CD4-positive, alpha-beta T cell treated with Interleukin-10 for 1 hour (primary cell): Measurements from ENCODE around the gene MUC15.
"Not testable (repeated sequence)": the region's sequence is repeated elsewhere in the genome, so short reads cannot be mapped to it uniquely, and the experiment has no call there.

Experiments used
- DNase-seq: peaks from one replicate; pipeline ENCODE4 v3.0.0-alpha.2; 2020

The MUC15 gene, protein sequence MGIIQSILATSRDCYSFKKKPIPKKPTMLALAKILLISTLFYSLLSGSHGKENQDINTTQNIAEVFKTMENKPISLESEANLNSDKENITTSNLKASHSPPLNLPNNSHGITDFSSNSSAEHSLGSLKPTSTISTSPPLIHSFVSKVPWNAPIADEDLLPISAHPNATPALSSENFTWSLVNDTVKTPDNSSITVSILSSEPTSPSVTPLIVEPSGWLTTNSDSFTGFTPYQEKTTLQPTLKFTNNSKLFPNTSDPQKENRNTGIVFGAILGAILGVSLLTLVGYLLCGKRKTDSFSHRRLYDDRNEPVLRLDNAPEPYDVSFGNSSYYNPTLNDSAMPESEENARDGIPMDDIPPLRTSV

DNA sequence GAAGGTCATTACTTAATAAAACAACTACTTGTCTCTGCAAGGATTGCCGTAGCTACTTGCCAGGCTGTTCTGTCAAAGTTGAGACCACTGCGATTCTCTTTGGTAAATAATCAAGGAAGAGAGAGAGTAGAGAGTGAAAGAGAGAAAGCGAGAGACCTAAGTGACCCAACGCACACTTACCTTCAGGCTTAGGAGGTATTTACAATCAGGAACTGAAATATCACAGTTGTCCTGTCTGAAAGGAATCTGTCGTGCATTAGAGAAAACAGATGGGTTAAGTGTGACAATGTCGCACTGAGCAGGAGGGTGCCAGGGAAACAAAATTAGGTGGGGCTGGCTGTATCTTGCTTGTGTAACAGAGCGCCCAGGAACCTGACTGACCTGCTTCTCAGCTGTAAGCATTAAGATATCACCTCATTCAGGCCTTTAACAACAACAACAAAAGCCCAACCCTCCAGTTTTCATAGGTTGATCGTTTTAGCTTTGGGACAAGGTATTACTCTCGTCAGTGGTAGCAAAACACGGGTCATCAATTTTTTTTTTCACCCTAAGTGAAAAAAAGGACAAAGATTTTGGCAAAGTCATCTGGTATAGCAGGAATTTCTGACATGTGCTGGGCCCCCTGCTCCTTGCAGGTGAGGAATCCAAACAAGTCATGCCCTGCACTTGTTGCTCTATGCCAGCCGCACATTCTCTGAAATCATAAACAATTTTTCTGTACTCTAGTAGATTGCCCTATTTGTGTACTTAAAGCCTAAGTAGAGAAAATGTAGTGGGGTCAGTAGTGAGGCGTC, at the start of gene MUC15:
Gene MUC15 (minus strand): TSS at position 403 of the 794 bp plus-strand sequence. CDS start 5,169 bp downstream, outside the sequence.
- DNase-seq: no peak

DNA sequence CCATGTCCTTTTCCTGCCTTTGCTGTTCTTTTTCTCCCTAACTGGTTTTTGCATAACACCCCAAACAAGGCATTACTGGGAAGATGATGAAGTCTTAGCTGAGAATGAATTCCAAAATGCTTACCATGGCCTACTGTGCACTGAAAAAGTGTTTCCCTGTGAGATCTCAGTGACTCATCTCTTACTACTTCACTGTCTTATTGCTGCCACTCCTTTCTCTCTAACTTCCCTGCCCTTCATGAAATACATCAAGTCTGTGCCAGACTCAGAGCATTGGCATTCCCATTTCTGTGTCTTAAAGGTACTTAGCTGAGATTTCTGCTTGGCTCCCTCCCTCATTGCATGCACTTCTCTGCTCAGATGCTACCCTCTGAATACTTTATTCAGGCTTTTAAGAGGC, 49.1 kb upstream of the MUC15 start:
- DNase-seq: no peak

DNA sequence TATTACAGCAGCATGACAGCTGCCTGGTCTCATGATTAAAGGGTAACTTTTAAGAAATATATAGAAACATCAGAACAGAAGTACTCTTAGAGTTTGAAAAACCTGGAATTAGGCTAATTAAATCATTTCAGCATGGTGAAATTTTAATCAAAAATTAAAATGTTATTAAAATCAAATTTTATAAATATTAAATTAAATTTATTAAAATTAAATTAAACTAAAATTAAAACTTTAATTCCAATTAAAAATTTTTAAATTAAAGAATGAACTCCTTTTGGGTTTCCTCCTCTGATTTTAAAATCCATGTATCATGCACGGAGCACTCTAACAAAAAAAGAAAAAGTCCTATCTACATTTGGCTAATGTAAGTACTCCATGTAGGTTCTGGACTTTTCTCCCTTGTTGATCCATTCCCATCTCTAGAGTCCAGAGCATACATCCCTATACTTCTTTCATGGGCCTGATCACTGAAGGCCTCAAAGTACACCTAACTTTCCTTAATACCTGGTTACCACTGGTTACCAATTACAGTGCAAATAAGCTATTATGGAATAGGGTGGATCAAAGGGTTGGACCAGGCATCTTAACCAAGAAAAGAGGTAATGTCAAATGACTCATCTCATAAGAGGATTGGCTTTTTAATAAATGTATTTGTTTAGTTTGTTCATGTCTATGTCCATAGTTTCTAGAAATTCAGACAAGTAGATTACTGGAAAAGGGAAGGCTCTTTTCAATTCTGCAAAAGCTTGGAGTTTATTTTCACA, 48.4 kb upstream of the MUC15 start:
- DNase-seq: no peak

DNA sequence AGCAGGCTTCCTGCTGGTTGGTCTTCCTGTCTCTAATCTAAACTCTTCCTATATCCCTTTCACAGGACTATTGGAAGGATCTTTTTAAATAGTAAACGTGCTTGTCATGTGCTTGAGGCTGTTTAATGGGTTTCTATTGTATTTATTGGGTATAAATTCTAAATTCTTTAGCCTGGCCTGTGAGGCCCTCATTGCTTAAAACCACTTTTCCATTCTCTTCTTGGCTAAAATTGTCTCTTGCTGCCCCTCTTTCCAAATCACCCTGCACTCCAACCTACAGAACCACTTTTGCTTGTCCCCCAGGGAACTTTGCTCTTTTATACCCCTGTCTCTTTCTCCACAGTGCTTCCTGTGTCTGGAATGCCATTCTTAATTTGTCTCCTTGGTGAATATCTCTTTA, 46.4 kb upstream of the MUC15 start:
- DNase-seq: no peak

DNA sequence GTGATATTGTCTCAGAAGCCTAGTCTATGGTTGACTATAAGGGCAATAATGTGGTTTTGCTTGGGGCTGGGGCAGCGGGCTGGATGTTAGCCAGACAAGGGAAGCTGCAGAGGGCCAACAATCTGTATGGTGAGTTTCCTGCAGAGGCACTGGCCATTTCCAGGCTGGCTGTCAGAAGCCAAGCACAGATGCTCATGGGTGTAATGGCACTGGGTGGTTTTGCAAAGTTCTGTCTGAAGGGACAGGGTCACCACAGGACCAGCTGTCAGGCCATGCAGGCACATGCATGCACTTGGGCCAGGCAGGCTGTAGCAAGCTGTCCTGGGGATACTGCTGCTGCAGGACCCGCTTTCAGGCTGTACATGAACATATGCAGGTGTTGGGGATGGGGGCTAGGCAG, 41.7 kb upstream of the MUC15 start:
- no peak for DNase-seq

DNA sequence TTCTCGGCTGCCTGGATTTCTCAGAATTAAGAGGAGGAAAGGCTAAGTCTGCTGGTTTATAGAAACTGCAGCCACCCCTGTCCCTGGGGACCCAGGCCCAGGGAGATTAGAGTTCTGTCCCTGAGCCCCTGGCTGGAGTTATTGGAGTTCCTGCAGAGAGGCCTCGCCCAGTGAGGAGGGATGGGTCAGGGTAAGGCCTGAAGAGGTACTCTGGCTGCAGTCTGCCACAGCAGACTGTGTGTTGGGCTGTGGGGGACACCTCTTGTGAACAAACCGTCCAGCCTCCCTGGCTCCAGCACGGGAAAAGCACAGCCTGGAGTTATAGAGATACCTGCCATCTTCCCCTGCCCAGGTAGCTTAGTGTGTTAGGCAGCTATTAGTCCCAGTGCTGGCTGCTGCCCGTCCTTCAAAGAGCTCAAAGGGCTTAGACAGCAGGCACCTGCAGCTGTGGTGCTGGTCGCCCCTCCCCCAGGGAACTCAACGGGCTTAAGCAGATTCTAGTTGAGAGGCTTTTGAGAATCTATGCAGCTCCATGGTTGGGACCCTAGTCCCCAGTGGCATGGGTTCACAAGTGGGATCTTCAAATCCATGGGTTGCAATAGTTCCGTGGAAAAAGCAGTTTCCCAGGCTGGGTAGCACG, 36.6 kb upstream of the MUC15 start:
- DNase-seq: no peak

DNA sequence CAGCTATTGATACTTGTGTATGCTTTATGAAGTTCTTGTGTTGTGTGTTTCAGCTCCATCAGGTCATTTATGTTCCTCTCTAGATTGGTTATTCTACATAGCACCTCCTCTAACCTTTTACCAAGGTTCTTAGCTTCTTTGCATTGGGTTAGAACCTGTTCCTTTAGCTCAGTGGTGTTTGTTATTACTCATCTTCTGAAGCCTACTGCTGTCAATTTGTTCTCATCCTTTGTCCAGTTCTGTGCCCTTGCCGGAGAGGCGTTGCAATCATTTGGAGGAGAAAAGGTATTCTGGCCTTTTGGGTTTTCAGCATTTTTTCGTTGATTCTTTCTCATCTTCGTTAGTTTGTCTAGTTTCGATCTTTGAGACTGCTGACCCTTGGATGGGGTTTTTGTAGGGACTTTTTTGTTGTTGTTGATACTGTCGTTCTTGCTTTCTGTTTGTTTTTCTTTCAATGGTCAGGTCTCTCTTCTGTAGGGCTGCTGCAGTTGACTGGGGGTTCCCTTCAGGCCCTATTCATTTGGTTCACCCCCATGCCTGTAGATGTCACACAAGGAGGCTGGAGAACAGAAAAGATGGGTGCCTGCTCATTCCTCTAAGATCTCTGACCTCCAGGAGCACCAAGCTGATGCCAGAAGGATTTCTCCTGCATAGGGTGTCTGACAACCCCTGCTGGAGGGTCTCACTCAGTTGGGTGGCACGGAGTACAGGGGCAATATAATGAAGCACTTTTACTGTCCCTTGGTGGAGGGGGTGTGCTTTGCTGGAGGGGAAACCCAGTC, 35.9 kb upstream of the MUC15 start:
- DNase-seq: no peak

DNA sequence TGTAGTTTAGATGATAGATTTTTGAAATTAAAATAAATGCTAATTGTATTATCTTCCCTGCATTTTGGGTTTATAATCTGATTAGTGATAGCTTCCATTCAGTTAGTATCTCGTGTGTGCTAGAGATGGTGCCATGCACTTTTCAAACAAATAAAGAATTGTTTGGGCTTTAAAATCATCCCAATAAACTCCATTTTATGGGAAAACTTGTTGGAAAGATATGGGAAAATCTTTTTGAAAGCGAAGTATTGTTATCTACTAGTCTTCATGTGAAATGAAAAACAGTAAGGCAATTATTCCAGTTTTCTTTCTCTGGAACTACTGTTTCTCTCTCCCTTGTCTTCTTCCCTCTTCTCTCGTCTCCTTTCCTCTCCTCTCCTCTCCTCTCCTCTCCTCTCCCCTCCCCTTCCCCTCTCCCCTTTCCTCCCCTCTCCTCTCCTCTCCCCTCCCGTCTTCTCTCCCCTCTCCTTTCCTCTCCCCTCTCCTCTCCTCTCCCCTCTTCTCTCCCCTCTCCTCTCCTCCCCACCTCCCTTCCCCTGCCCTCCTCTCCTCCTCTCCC, 27.9 kb upstream of the MUC15 start:
- DNase-seq: no peak

DNA sequence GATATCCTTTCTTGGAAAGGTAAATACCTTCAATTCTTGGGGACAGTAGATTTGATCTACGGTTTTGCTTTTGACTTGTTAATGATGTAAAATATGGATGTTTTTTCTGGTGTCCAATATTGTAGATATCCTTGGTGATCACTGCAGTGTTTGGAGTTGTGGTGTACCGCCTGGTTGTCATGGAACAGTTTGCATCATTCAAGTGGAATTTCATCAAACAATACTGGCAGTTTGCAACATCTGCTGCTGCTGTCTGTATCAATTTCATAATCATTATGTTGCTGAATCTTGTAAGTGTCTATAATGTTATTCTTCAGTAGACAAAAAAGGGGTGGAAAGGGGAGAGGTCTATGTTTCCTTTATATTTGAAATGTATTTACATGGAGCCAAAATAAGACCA, 27.4 kb upstream of the MUC15 start:
- DNase-seq: no peak

DNA sequence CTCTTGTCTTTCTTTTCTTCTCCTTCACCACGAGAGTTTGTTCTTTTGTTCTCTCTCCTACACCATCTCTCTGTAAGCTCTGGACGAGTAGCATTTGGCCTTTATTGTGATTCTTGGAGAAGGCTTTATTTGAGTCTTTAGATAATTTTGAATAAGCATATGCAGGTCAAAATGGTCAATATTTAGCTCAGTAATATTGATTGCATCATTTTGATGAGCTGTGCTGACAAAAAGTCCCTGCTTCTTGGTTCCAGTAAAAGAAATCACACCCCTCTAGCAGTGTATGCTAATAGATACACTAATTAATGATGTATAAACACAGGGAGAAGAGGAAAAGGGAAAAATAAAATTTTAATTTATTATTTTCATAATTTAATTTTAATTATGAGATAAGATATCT, 25.8 kb upstream of the MUC15 start:
- no peak for DNase-seq

DNA sequence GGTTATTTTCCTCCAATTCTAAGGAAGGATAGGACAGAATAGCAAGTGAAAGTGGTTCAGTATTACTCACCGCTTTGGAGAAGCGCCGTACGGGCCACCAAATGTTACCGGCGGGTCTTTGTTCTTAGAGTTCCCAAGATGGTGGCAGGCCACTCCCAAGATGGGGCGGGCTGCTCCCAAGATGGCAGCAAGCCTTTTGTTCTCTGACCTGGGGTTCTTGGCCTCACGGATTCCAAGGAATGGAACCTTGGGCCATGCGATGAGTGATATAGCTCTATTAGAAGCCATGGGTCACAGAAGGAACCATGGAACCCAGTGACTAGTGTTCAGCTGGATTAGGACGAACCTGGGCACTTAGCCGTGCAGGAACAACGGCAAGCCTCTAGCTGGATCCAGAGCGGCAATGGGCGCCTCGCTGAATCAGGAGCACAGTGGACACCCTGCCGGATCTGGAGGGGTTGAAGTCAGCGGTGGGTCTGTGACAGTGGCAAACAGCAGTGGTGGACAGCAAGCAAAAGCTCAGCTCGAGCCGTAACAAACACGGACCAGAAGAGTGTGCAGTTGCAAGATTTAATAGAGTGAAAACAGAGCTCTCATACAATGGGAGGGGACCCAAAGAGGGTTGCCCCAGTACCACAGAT, 25.1 kb upstream of the MUC15 start:
- not testable (repeated sequence) for DNase-seq

DNA sequence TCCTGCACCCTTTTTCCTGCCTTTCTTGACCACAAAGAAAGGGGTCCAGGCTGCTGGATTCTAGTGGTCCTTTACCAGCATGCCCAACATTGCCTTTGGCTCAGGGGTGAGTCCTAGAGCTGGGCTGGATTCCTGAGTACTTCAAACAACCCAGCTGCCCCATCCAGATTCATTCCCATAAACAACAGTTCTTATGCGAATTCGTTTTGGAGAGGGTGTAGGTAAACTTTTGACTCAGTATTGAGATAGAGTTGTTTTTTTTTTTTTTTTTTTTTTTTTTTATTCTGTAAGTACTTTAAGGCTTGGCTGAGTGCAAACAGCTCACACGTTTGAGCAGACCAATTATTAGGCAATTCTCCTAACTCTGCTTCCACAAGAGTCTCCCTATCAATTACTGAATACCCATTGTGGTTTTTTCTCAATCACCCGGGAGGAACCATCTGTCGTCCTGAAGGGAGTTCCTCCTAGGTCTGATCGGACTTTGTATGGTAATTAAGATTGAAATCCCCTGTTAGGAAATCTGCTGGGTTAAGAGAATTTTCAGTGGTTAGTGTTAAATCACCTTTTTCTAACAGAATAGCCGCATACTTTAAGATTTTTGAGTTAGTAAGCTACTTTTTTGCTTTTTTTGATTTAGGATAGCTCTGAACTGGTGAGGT, 23.3 kb upstream of the MUC15 start:
- DNase-seq: not testable (repeated sequence)

DNA sequence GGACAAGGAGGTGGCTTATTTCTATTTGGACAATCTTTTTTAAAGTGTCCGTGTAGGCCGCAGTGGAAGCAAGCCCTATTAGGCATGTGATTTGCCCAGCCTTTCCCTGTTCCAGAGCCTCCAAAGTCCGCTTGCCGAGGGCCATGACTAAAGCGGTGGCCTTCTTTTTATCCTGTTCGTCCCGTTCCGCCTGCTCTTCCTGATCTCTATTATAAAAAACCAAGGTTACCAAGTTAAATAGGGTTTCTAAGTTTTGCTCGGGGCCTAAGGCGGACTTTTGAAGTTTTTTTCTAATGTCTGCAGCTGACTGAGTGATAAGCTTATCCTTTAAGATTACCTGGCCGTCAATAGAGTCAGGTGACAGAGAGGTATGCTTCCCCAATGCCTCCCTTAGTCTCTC, 21.6 kb upstream of the MUC15 start:
- no peak for DNase-seq

DNA sequence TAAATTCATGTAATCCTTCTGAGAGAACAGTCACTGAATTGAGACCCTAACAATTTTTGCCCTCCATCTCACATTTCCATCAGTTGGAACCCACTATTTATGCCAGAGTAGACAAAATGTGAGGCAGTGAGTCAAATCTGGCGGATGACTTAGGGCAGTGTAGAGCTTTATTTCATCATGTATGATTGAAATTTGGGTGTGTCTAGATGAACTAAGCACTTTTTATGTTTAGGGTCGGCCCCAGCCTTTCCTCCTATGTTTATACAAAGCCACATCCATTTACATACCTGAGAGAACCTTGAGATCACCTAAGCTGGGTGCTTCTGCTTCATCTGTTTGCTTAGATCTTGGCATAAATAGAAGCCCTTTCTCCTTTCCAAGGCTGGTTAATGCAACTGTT, 15.0 kb upstream of the MUC15 start:
- DNase-seq: no peak

DNA sequence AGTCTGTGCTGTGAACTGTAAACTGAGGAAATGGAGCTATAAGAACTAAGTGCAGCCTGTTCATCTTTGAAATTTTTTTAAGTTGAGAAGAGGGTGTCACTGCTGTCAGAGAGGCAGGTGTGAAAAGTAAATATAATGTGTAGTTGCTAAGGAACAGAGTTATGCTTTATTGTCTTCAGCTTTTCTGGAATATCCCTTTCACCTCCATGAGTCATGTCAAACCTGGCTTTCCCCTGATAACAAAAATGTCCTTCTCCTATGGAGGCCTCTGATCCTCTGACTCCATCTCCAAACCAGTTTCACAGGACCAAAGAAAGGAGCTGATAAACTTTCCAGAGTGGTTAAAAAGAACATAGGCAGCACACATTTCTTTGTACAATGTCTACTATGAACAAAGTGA, 12.8 kb upstream of the MUC15 start:
- DNase-seq: no peak

DNA sequence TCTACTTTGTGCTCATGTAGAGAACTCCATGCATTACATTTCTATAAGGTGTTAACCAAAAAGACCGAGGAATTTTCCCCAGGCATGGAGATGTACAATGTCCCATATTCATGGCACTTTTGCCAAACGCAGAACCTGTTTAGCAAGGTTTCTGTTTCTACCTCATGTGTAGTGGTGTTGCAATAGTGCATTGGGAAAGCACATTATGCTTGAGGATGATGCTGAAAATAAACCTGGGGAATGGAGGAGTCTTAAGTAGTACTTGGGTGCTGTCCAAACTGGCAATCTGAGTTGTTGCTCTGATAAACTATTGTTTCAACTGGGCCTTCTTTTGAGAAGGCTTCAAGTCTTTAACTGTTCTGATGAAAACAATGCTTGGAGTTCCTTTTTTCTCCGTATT, 11.5 kb upstream of the MUC15 start:
- DNase-seq: no peak

DNA sequence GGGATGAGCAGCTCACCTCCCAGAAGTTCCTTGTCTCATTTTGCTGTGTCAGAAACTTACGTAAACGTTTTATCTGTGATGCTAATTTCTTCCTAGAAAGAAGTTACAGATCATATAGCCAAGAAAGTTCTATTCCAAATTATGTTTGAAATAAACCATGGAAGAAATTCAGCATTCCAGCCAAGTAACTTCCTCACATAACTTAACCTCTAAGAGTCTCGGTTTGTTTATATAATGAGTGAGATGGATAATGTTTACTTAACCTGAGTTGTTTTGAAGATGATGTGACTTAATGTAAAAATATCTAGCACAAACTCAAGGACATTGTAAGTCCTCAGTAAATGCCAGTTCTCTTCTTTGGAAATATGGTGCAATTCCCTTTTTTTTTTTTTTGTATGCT, 8.9 kb upstream of the MUC15 start:
- no peak for DNase-seq

DNA sequence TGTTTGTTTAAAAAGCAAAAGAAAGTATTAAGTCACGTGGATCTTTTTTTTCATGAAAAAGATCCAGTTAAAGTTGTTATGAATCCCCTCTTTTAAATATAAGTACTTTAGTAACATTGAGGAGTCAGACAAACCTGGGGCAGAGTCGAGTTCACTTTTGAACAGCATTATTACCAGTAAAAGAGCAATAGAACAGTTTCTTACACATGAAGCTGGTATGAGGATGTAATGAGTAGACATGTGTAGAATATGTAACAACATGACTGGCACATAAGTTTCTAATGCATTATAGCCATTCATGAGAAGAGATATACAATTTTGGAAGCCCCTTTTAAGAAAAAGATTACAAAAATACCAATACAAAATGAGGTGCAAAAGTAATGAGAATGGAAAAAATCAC, 7.6 kb upstream of the MUC15 start:
- DNase-seq: no peak

DNA sequence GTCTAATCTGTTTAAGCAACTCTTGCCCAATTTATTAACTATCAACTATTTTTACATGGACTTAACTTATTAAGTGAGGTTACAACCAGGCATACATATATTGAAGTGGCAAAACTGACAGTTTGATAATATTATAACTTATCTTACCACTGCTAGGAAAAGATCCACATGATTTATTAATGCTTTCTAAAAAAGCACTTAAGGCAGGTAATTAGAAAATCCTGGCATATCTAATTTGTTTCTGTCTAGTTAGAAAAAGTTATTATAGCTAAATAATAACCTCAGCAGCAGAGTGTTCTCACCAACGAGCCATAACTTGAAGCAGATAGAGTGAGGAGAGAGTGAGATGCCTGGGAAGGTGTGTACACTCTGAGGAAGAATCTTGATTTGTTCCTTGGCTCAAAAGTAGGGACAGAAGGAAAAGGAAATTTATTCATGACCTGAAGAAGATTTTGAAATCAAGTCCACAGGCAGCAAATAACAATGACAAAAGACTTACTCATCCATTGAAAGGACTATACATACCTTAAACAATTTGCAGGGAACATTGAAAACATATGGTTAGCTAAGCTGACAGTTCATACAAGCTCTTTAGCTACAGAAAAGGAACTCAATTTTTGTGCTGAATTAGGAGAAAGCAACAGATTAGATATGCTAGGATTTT, 7.1 kb upstream of the MUC15 start:
- no peak for DNase-seq

DNA sequence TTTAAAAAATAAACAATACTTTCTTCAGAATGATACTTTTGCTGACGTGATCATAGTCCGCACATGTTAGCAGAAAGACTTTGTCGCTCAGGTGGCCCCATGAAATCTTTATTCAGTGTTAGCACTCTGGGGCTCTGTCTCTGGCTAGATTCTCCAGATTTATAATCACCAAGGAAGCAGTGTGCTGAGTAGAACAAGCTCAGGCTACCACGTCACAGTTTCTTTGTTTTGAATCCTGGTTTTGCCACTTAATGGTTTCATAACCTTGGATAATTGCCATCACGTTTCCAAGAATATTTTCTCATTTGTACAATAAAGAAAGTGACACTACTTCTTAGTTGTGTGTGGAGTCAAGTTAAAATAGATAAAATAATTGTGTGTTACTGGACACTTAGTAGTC, 3.9 kb upstream of the MUC15 start:
- no peak for DNase-seq
